Skin epidermis (tissue), 12 donors: ENCODE results near the gene PTCH2.
"Not testable (repeated sequence)": the region's sequence is repeated elsewhere in the genome, so short reads cannot be mapped to it uniquely, and the experiment has no call there.

Experiments used
- H3K27ac ChIP-seq, 21 experiments: fragments of 200-600 bp; sonication (generic) in 11 of 21; one replicate each; pipeline ENCODE4 v1.5.0; 2020; ENCODE audit warnings: mild to moderate bottlenecking in 3 of 21, inconsistent platforms in 2 of 21, moderate library complexity in 2 of 21
- H3K4me3 ChIP-seq, 7 experiments: fragments of 200-600 bp; sonication (generic) in 2 of 7; one replicate each; pipeline ENCODE4 v1.5.0; 2020; ENCODE audit warnings: inconsistent platforms in 2 of 7, mild to moderate bottlenecking in 2 of 7, moderate library complexity in 1 of 7

Gene PTCH2

DNA sequence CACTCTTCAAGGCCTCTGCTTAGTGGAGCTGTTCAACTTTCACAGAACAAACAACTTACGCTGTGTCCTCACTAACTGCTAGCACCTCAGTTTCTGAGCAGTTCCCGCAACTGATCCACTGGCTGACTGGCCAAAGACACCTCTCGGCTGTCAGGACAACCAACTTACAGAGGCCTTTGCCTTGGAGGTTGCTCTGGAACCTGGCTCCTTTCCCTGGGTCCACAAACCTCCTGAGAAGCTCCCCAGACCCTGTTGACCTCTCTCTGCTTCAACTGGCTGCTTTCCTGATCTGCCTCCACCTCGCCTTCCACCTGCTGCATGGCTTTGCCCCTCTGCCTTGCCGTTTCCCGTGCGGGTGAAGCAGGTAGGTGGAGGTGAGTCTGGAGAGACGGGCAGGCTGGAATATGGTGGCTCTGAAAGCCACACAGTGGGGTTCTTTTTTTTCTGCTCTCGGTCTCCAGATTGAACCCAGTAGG, 21.8 kb downstream of the PTCH2 start:
- no peak overlapping the region for H3K4me3 ChIP-seq

DNA sequence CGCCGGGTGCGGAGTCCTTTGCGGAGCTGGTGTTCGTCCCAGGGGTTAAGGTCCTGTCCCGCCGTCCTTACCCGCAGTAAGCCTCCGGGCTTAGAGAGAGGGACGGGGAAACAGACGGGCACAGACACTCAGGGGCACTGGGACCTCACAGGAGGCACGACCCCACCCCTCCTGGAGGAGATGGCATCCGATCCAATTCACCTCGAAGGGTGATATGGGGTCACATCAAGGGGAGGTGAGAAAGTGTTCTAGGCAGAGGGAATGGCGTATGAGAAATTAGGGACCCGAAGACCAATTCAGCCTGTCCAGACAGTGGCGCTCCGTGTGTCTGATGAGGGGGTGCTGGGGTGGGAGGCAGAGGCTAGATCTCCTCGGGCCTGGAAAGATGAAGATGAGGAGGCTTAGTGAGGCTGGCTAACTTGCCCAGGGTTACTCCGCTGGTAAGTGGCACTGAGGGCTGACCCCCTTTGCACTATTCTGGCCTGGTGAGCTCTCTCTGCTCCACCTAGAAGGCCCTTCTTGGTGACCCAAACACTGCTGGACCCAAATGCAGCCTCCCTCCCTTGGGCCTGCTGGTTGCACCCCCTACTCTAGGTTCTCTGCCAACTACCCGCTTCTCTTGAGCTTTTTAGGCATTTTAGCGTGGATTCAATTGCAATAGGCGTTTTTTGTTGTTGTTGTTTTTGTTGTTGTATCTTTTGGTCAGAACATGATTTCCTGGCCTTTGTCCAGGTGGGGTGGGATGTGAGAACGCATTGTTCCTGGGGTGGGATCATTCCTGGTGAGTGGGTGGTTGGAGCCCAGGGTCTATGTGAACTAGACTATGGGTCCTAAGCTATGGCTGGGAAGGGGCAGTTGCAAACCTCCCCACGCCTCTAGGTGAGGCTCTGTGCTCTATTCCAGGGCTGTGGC, 22.5 kb downstream of the PTCH2 start:
- Histone ChIP-seq H3K27ac (peak overlapping the region; percentile 72 to 100 (median 97)), H3K4me3 (peak overlapping the region; percentile 32 to 55 (median 37))

More for the DNA sequence above, 21.8 kb downstream of the PTCH2 start:
- H3K27ac ChIP-seq, result peak overlapping the region in 5 of 21 experiments; percentile 23 to 96 (median 90)

DNA sequence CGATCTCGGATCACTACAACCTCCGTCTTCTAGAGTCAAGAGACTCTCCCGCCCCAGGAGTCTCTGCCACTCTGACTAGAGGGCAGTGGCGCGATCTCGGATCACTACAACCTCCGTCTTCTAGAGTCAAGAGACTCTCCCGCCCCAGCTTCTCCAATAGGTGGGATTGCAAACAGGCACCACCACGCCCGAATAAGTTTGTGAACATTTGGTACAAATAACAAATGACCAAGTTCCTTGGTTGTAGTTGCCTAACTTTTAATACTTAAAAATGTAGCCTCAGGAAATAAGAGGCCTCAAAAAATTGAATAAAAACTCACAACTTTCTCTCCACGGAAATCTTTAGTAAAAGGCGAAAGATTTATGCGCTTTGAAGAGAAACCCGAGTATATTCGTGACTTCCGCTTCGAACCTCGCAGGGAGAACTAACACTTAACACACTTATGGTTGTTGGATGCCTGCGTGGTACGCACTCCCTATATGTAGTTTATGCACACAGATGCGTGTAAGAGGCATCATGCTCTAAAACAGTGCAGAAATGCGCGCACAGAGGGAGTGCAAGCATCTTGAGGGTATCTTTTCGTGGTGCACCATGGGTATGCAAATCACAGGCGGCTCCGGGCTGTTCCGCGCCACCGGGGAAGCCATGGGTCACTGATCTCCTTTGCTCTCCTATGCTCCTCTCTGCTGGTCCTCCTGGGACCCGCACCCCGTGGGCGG, 23.3 kb downstream of the PTCH2 start:
- peak overlapping the region; percentile 72 to 100 (median 97) for H3K27ac ChIP-seq
- H3K4me3 ChIP-seq, result peak overlapping the region; percentile 32 to 55 (median 37)

DNA sequence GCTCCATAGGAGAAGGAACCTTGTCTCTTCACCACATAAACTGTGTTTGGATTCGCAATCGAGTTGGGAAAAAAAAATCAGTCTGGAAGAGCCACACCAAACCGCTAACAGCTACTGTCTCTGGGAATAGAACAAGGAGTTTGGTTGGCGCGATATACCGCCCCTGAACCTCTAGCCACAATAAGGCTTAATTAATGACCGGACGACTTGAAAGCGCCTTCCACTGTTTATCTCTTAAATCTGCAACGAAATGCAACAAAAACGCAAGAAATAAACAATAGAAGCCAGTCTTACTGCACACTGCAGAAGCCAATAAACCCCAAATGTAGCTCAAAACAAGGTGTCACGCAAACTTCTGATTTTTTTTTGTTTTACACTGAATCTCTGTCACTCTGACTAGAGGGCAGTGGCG, 23.9 kb downstream of the PTCH2 start:
- peak overlapping the region in 6 of 7 experiments; percentile 18 to 55 (median 34) for H3K4me3 ChIP-seq
- peak overlapping the region in 20 of 21 experiments; percentile 85 to 100 (median 97) for H3K27ac ChIP-seq

DNA sequence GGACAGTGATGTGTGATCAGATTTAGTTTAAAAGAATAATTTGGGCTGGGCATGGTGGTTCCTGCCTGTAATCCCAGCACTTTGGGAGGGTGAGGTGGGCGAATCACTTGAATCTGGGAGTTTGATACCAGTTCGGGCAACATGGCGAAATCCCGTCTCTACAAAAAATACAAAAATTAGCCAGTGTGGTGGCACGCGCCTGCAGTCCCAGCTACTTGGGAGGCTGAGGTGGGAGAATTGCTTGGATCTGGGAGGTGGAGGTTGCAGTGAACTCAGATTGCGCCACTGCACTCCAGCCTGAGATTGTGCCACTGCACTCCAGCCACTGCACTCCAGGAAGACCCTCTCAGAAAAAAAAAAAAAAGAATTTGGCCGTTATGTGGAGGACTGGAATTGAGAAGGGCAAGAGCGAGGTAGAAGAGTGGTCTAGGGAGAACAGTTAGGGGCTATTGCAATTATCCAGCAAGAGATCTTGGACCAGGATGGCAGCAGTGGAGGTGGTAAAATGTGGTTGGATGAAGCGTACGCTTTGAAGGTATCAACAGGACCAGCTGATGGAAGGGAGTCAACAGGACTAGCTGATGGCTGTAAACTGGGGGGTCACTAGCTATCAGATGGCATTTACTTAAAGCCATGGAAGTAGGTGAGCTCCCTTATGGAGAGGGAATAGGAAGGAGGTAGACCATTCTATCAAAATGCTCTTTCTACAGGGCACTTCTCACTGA, 25.1 kb downstream of the PTCH2 start:
- H3K27ac ChIP-seq, result peak overlapping the region in 3 of 21 experiments; percentile 91 to 98 (median 97)
- no peak overlapping the region for H3K4me3 ChIP-seq

DNA sequence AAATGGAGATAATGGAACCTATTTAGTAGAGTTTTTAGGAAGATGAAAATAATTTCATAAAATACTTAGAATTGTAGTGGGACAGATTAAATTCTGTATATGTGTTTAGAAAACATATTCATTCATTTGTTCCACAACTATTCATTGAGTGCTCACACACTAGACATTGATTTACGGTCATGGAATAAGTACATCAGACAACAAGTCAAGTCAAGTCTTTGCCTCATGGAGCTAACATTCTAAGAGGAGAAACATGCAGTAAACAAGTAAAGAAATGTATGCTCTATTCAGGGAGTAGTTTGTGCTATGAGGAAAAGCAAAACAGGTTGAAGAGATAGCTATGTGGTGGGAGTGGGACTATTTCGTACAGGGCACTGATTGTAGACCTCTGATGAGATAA, 25.7 kb downstream of the PTCH2 start:
- Histone ChIP-seq H3K27ac (peak overlapping the region in 1 of 21 experiments; percentile 31), H3K4me3 (no peak overlapping the region)

DNA sequence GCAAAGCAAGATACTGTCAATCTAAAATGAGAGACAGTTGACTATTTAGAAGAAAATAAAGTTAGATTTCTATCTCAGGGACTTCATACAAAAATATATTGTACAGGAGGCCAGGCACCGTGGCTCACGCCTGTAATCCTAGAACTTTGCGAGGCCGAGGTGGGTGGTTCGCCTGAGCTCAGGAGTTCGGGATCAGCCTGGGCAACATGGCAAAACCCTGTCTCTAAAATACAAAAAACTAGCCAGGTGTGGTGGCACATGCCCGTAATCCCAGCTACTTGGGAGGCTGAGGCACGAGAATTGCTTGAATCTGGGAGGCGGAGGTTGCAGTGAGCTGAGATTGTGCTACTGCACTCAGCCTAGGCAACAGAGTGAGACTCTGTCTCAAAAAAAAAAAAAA, 27.1 kb downstream of the PTCH2 start:
- peak overlapping the region in 6 of 21 experiments; percentile 42 to 95 (median 66) for H3K27ac ChIP-seq

DNA sequence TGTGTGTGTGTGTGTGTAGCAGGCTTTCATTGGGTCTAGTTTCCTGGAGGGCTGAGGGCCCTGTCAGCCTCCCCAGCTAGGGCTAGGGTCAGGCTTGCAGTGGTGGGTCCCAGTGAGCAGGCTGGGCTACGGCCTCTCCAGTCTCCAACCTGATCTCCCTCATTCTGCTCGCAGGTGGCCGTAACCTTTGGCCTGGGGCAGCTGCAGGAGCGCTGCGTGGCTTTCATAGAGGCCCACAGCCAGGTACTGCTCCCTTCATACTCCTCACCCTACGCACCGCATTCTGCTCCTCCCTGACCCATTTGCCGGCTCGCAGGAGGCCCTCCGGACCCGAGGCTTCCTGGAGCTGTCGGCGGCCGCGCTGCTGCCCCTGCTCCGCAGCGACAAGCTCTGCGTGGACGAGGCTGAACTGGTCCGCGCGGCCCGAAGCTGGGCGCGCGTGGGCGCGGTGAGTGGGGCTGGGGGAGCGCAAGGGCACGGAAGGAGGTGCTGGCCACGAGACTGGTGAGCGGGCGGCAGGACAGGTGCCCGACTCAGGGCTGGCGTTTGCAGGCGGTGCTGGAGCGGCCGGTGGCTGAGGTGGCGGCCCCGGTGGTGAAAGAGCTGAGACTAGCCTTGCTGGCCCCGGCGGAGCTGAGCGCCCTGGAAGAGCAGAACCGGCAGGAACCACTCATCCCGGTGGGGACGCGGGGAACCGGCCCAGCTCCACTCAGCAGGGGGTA, 30.1 kb downstream of the PTCH2 start:
- Histone ChIP-seq H3K4me3 (peak overlapping the region; percentile 17 to 47 (median 35)), H3K27ac (peak overlapping the region in 19 of 21 experiments; percentile 56 to 99 (median 84))

More for the DNA sequence above, 27.1 kb downstream of the PTCH2 start:
- H3K4me3 ChIP-seq, result not testable (repeated sequence)

DNA sequence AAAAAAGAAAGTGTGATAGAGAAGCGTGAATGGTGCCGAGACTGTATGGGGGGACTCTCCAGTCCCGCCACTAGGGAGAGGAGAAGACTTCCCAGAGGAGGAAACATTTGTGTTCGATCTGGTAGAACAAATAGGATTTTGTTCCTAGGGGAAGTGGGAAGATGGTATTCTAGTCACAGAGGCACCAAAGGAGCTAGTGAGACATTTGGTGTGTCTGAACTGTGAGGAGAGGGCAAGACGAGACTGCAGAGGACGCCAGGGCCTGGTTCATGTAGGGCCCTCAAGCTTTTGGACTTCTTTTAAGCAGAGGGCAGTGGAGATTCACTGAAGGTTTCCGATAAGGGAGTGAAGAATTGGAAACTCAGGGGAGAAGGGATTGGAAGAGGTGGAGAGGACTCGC, 31.8 kb downstream of the PTCH2 start:
- Histone ChIP-seq H3K27ac (peak overlapping the region in 18 of 21 experiments; percentile 73 to 100 (median 98)), H3K4me3 (no peak overlapping the region)

DNA sequence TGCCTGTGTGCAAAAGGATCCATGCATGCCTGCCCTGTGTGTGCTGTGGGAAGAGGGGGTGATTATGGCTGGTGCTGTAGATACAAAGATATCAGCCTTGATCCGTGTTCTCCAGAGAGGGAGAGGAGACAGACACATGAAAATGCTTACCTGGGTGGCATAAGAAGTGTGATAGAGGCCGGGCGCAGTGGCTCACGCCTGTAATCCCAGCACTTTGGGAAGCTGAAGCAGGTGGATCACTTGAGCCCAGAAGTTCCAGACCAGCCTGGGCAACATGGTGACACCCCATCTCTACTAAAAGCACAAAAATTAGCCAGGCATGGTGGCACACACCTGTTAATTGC, 32.3 kb downstream of the PTCH2 start:
- not testable (repeated sequence) for H3K4me3 ChIP-seq

DNA sequence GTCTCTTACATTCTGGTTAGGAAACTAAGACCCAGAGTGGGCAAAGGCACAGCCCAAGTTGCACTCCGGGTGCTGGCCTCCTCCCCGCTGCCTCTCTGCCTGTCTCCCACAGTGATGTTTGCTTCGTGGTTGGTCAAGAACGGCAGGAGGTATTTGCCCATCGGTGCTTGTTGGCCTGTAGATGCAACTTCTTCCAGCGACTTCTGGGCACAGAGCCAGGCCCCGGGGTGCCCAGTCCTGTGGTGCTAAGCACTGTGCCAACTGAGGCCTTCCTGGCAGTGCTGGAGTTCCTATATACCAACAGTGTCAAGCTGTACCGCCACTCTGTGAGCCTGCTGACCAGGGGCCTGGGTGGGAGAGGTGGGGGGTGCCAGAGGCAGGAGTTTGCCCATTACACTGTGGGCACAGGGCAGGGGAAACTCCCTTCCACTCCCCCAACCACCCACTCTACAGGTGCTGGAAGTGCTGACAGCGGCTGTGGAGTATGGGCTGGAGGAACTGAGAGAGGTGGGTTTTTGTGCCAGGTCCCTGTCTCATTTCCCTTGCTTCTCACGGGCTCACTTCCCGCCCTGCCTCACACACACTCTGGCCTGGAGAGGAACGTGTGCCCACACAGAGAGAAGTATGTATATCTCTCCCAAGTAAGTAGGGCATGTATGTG, 32.8 kb downstream of the PTCH2 start:
- H3K4me3 ChIP-seq, result no peak overlapping the region

More for the DNA sequence above, 32.3 kb downstream of the PTCH2 start:
- peak overlapping the region in 20 of 21 experiments; percentile 93 to 100 (median 98) for H3K27ac ChIP-seq

DNA sequence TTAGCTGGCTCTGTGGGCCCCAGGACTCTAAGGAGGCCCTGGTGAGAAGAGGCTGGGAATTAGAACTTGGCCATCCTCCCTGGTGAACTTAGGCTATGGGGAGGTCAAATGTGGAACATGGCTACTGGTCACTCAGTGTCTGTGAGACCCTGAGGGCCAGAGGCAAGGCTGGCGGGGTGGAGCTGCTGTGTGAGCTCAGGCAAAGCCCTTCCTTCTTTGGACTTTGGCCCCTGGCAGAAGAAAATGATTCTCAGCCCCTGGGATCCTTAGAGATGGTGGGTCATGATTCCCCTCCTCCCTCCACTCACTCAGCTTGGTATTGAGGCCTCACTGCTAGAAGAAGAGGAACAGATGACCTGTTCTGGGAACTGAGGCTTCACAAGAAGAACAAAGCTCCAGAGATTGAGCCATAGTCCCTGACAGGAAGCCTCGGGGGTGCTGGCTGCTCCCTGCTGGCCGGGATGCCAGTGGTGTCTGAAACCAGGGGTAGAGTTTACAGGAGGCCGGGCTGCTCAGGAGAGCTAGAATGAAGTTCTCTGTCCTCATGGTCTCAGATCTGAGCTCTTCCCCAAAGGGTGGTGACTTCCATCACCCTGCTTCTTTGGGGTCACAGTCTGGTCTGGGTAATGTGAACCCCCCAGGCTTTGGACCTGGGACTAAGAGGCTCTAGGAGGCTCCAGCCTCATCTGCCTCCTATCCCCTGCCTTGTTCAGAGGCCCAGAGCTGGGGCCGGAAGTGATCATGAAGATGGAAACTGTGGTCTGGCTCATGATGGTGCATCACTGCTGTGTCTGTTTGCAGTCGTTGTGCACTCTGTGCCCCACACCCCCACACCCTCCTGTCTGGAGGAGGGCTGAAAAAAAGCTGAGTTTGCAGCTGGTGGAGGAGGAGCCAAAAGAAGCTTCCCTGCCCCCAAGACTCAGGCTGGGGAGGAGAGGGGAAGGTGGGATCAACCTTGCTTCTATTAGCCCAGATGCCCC, 33.8 kb downstream of the PTCH2 start:
- Histone ChIP-seq H3K27ac (peak overlapping the region; percentile 61 to 100 (median 97)), H3K4me3 (peak overlapping the region in 6 of 7 experiments; percentile 0 to 15 (median 4))

More for the DNA sequence above, 32.8 kb downstream of the PTCH2 start:
- H3K27ac ChIP-seq, result peak overlapping the region; percentile 43 to 100 (median 97)

DNA sequence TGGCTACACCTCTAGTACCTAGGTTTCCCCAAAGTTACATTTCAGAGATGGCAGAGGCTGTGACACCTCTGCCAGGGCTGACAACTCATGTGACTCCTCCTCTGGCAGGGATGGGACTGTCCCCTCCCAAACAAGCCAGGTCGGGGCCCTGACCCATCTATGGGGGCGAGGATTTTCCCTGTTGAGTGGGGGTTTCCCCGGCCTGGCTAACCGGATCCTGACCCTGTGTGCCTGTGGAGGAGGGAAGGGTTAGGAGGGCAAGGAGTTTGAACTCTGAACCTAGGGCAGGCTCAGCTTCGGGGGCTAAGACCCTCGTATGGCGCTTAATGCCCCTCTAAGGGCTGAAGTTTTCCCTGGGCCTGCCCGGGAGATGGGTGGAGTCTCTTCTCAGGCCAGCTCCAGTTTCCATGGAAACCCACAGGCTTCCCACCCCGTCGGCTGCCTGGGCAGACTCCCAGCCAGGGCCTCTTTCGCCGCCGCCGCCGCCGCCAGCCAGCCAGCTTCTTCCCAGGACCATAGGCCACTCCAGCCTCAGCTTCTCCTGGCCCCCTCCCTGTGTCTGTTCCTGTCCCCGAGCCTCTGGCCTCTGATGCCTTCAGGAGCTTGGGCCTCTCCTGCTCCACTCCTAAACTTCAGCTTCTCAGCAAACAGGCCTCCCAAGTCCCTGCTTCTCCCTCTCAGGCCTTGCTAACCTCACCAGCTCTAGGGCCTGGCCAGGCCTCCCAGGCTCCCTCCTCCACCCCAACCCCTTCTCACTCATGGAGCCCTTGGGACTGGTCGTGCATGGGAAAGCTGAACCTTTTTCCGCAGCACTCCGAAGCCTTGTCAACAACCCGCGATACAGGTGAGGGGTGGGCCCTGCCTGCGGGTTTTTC, 34.8 kb downstream of the PTCH2 start, which contains the start of gene BTBD19:
Gene BTBD19 (plus strand): TSS at position 461 of the 875 bp plus-strand sequence. CDS start 298 bp downstream, at position 759.
- peak within 1 kb of the TSS; percentile 82 to 100 (median 97) for H3K27ac ChIP-seq
- peak within 1 kb of the TSS in 6 of 7 experiments; percentile 0 to 15 (median 4) for H3K4me3 ChIP-seq

DNA sequence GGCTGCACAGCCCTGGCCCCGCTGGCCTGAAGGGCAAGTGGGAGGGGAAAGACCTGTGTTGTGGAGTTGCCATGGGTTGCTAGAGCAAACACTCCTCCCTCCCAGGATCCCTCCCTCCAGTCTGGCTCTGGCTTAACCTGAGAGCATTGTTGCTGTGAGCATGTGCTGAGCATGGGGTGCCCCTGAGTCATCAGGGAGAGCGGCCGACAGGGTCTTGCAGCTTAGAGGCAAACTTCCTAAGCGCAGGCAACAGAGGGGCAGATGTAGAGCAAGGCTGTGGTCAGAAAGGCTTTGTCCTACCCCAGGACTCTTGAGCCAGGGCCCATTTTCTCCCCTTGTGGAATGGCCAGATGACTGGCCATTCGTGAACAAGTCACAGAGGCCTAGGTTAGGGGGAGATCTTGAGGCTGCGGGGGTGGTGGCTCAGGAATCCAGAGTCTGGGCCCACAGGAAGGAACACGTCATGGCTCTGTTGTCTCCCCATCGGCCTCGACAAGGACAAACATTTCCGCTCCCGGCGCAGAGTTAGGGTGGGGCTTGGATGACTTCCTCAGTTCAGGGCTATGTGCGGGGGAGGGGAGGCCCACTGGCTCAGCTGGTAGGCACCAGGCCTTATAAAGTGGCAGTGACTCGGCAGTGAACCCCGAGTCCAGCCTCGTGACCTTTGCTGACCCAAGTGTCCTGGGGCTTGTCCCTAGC, 35.5 kb downstream of the PTCH2 start:
- Histone ChIP-seq H3K27ac (peak overlapping the region; percentile 82 to 100 (median 97)), H3K4me3 (peak overlapping the region in 2 of 7 experiments; percentile 1 to 3)

DNA sequence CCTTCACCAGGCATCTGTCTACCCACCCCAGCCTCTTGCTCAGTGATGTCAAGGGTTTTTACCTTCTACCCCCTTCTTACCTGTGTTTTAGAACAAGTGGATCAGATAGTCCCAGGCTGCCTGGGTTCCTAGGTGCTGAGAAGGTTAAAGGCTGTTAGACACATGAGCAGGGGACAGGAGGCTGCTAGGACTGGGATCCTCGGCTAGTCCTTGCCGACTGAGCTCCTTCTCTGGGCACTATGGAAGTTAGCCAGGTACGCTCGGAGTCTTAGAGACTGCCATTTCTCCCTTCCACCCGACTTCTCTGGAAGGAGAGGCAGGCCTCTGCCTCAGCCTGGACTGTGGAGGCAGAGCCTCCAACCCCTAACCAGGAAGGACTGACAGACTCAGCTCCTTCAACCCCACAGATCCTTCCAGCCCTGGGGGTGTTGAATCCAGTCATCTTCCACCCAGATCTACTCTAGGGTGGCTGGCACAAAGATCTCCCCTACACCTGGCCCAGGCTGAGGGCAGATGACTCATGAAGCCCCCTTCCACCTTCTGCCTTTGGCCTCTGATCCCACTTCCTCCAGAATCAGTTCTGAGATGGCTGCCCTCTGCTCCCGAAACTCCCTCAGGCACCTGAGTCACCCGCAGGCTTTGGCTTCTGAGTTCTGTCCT, 36.2 kb downstream of the PTCH2 start, which contains the start of gene DYNLT4:
Gene DYNLT4 (minus strand): TSS at position 648 of the 660 bp plus-strand sequence. CDS start 683 bp downstream, outside the sequence.
- H3K4me3 ChIP-seq, result peak within 1 kb of the TSS in 3 of 7 experiments; percentile 0 to 3 (median 1)

More for the DNA sequence above, 36.2 kb downstream of the PTCH2 start, which contains the start of gene DYNLT4:
- peak within 1 kb of the TSS; percentile 82 to 100 (median 97) for H3K27ac ChIP-seq
